ENCODE measurements around the gene DIDO1. TPM values are rescaled to one million over a fixed set of nuclear protein-coding genes. Genes with fewer than 3 reads are reported as not detected.

DIDO1 gene
- total RNA-seq, 2 experiments from 2014 or later, result 48.1 to 49.6 TPM

DNA sequence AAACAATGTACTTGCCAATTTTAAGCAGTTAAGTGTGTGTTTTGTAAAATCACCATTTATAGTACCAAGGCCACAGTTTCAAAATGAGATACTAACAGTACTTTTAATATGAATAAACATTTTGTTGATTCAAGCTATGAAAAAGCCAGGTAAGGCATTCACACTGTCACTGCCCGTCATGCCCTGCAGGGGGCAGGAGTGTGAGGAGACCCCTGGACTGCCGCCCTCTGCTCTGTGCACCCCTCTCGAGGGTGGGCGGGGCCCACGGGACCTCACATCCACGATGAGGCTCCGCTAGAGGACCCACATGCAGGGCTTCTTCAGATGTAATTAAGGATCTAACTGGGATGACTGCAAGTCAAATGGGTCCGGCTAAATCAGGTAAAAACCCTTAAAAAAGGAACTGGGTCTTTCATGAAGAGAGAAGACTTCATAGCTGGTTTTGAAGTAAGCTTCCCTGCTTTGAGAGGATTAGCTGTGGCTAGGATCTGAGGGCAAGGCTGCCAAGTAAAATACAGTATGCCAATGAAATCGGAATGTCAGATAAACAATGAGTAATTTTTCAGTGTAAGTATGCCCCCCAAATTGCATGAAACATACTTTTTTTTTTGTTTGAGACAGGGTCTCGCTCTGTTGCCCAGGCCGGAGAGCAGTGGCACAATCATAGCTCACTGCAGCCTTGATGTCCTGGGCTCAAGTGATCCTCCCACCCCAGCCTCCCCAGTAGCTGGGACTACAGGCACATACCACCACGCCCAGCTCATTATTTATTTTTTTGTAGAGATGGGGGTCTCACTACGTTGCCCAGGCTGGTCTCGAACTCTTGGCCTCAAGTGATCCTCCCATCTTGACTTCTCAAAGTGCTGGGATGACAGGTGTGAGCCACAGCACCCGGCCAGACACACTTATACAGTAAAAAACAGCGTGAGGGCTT, 18.7 kb downstream of the DIDO1 start:
- ChIA-PET CTCF (interaction anchor here (0.6 to 1.9 kb wide), 13 partner anchors 9 to 101 kb away, joined by 3 to 14 read pairs (median 5); partner anchors contain the start of gene DIDO1), POLR2A (interaction anchor here (1.8 kb wide), 1 partner anchor 17 kb away, joined by 6 read pairs; no protein-coding TSS in a partner anchor)

DNA sequence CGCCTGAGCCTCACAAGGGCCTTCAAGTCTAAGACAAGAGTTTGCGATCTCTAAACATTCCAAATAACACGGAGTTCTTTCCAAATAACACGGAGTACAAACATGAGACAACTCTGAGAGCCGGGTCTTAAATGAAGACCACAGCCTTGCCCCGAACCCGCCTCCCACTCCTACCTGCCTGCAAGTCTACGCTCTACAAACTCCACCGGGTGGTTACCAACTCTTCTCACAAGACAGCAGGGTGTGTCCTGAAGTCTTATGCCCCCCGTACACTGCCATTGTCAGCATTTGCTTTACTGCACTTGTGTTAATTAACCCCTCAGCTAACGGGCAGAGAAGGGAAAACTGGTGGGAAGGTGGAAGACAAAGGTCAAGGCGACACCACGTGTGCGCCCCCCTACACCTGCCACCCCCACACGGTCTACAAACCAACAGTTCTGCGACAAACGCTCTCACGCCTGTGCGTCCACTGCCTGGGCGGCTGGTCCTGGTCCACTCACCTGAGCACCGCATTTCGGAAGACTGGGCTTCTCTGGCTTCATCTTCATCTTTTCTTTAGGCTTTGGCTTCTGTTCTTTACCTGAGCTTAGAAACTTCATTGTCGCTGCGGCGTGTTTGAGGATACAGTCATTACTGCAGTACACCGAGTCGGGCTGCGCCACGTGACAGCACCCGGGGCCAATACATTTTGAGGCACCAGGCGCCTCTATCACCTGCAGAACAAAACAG, 19.5 kb downstream of the DIDO1 start:
- ChIA-PET CTCF (interaction anchor here (0.6 to 1.9 kb wide), 10 partner anchors 9 to 102 kb away, joined by 3 to 14 read pairs (median 6); partner anchors contain the start of gene DIDO1), POLR2A (interaction anchor here (1.8 kb wide), 1 partner anchor 17 kb away, joined by 6 read pairs; no protein-coding TSS in a partner anchor)

DNA sequence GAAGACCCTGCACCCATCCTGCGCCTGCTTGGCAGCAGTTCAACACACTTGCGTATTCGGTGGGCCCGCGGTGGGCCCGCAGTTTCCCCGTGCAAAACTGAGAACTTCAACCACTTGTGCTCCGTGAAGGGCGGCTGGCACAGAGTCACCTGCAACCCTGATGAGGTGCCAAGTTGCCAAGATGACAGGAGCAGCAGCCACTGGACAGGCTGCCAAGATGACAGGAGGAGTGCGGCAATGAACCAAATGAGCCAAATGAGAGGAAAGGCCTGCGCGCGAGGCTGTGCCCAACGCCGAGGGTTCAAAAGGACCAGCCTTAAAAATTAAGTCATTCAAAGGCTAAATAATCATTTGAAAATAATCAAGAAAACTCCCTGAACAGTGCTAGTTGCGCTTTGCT, 20.1 kb downstream of the DIDO1 start:
- ChIA-PET CTCF (interaction anchor here (1.7 kb wide), 1 partner anchor 14 kb away, joined by 12 read pairs; no protein-coding TSS in a partner anchor), POLR2A (no interaction called here)

DNA sequence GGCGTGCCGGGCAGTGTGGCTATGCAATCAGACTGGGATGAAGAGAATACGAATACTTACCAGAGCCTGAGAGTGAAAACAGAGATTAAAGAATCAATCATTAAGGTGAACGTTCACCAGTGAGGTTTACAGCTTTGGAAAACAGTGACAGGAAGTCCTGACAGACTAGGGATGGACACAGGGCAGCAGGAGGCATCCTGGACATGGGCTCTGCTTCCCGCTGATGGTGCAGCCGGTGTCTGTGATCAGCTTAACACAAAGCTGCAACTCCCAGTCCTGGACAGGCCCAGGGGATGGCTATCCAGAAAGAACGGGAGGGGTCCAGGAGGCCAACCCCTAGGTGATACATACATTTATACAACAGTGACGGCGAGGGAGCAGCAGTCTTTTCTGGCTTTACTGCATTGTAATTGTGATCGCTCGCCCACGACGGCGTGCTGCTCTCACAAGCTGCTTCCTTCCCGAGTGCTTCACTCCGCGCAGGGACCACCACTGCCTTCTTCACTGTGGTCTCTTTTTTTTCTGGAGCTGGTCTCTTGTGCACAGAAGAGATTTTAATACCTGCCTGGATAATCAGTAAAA, 20.7 kb downstream of the DIDO1 start:
- POLR2A ChIA-PET, result no interaction called here
- CTCF ChIA-PET, result interaction anchor here (1.7 kb wide), 1 partner anchor 14 kb away, joined by 12 read pairs; no protein-coding TSS in a partner anchor

DNA sequence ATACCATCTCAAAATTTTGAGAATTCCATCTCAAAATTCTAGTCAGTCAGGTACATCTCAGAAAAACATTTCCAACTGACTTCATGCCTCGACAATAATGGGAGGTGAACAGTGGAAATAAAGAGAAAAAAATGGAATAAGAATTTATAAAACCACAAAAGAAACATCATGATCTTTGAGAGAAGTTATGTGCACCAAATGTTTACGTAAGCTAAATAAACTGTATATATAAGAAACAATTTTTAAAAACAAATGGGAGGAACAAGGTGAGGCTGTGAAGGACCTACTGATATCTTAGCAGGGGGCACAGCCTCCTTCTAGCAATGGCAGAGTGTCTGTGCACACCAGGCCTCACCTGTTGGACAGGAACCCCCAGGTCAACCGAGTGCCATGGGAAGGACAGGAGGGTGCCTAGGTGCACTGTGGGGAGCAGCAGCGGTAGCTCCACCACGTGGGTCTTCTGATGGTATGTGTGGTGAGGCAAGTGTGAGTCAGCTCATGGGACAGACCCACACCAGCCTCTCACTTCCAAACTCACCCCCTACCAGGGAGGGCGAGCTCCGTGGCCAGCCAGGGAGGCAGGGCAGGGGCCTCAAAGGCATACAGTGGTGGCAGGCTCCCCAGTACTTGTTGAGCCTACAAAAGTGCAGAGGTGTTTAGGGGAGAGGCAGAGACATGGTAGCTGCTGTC, 23.2 kb downstream of the DIDO1 start:
- CTCF ChIA-PET, result interaction anchor here (1.2 to 1.5 kb wide), 3 partner anchors 15 to 106 kb away, joined by 4 to 6 read pairs (median 4); no protein-coding TSS in a partner anchor
- POLR2A ChIA-PET, result interaction anchor here (0.6 to 1.1 kb wide), 2 partner anchors 15 to 1216 kb away, joined by 3 to 4 read pairs; no protein-coding TSS in a partner anchor

DNA sequence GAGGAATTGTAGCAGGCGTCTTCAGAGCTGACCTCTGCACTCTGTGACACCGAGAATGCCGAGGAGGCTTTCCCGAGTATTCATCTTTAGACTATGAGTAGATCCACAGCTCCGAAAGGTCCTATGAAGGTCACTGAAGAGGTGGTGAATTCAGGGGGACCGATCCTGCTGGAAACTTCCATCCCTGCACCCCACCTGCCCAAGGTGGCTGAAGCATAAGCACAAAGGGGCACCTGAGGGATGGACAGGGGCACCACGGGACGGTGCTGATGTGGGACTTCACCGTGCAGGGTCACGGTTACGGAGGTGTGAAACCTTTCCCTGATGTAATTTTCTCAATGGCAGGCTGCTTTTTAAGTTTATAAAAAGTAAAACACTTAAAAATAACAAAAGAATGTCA, 24.4 kb downstream of the DIDO1 start:
- POLR2A ChIA-PET, result interaction anchor here (0.7 kb wide), 1 partner anchor 57 kb away, joined by 3 read pairs; no protein-coding TSS in a partner anchor
- CTCF ChIA-PET, result interaction anchor here (0.7 to 4.8 kb wide), 7 partner anchors 11 to 375 kb away, joined by 3 to 30 read pairs (median 4); partner anchors contain the start of gene GID8

DNA sequence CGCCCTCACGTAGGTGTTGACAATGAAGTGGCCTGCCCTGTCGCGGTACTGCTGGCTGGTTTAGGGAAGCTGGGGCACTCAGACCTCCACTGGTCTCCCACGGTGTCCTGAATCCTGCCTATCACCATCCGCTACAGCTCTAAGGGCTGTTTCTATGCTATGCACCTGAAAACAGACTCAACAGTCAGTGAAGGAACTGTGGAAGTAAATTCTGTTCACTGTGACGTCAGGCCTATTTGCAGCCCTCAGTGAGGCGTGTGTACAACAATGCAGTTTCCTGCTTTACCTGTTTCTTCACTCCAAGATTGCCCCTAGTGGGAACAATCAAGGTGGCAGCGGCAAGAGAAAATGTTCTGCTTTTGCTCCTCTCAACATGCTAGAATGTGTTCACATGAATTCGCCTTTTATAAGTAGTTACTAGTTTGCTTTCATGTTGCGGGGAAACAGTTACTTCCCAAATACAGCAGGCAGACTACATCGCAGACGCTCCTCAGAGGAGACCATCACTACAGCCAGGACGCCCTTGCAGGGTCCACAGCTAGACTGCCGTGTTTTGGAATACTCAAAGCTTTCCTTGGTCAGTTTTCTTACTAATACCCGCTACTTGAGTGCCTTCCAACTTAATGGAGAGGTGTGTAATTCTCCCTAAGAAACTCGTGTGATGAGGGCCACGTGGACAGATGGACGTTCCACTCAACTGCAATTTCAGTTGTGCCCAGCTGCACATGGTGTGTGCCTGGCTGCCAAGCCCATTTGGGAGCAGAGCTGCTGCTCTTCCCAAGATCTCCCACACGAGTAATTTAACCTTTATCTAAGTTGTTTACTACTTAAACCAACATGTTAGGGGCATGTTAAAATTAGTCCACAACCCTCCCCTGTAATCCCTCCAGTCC, 25.4 kb downstream of the DIDO1 start:
- ChIA-PET POLR2A (interaction anchor here (0.6 to 0.7 kb wide), 2 partner anchors 58 to 78 kb away, joined by 3 read pairs; no protein-coding TSS in a partner anchor), CTCF (interaction anchor here (0.7 to 4.8 kb wide), 8 partner anchors 8 to 376 kb away, joined by 3 to 30 read pairs (median 4); partner anchors contain the start of gene GID8)

DNA sequence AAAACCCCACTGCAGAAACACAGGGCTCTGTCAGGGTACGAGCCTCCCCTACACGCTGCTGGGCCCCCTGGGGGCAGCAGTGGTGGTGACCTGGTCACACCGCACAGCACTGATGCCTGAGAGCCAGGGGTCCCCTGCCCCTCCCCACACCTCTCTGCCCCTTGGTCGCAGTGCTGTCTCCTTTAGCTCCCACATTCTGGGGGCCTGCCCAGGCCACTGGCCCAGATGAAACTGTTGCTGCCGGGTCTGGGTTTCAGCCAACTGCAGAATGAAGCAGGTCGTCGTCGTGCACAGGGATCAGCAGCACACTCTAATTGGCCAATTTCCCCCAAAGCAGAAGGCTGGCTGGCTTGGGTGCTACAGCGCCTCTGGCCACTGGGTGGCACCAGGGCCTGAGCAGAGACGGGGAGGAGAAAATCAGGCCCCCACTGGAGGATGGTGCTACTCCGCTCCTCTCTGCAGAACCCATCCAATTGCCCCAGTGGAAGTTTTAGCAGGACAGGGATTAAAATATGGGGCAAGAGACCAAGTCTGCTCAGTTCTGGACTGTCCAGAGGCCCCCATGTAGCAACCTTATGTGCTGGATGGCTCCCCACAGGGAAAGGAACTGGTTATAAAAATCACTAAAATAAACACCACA, 26.1 kb downstream of the DIDO1 start:
- ChIA-PET CTCF (interaction anchor here (0.7 to 4.8 kb wide), 8 partner anchors 9 to 109 kb away, joined by 3 to 30 read pairs (median 4); partner anchors contain the start of gene GID8), POLR2A (interaction anchor here (1.0 kb wide), 1 partner anchor 26 kb away, joined by 3 read pairs; the partner anchor contains the start of gene DIDO1)

DNA sequence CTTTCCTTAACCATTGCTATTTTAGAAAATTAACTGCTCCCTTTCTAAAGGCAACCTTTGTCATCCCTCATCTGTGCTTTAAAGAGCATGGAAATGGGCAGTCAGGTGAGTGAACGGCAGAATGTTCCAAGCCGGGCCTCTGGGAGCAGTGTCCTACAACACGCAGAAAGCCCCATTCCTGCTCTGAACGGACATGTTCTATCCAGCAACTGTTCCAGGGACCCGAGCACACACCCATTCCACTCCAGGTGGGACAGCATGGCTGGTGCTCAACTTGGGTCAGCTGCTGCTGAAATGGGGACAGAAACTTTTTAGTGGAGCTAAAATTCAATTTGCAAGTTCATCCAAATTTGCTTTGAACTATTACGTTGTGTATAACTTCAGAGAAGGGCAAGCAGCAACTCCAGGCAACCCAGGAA, 26.7 kb downstream of the DIDO1 start:
- CTCF ChIA-PET, result interaction anchor here (0.7 to 4.8 kb wide), 7 partner anchors 9 to 109 kb away, joined by 3 to 30 read pairs (median 4); no protein-coding TSS in a partner anchor
- POLR2A ChIA-PET, result interaction anchor here (1.0 kb wide), 1 partner anchor 26 kb away, joined by 3 read pairs; the partner anchor contains the start of gene DIDO1

DNA sequence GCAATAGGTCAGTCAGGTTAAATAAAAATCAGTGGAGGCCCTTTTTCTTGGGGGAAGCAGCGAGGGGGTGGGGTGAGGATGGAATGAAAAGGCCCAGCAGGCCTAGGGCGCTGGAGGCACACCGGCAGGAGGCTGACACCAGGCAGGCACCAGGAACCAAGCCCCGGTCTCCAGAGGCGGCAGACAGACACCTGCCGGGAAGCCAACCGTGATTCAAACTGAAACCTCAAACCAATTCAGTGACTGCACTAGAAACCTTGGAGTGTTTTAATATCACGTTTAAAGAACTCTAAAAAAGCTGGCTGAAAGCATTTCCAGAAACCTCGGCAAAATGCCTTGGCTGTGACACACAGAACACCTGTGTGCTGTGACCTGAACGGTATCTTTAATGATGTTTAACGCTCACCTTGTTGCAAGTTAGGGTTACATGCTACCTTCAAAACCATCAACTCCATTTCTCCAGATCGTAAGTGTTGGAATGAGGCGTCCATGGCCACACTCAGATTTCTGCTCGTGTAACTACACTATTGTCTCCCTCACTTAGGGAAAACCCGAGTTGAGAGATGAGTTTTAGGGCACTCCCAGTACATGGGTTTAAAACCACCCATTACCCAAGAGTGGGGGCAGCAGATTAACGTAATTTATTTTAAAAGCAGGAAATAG, 27.2 kb downstream of the DIDO1 start:
- ChIA-PET POLR2A (interaction anchor here (1.0 kb wide), 1 partner anchor 27 kb away, joined by 3 read pairs; the partner anchor contains the start of gene DIDO1), CTCF (interaction anchor here (0.7 to 4.8 kb wide), 6 partner anchors 10 to 110 kb away, joined by 3 to 30 read pairs (median 4); no protein-coding TSS in a partner anchor)

DNA sequence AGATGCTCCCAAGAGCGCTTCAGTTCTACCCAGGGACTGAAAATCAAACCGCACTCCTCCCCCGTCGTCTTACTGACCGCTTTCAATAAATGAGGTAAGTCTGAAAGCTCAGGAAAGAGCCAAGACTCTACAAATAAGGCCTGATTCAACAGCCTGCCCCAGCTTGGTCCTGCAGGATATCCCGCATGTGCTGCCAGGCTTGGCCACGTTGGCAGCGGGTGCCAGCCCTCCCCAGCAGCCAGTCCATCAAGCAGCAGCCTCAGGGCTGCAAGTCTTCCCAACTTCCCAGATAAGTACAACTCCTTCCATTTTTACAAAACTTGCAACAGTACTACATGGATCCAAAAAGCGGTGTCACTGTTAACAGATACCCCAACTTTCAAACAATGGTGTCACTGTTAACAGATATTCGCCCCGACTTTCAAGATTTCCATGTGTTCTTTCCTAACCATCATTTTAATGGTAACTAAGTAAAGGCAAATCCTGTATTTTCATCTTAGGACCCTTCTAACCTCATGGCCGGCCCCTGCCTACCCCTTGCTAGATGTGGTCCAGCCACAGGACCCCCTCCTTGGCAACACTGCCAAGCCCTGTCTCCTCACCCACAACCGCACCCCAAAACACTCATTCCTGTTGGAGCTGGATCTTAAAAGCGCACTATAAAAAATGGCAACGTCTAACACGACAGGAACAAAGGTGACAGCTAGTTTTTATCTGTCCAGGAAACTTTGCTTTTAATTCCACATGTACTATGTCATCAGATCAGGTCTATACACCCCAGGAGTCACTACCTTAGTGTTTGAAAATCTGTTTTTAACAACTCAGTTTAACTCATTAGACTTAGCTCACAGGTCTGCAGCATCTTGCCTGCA, 28.0 kb downstream of the DIDO1 start:
- ChIA-PET POLR2A (no interaction called here), CTCF (interaction anchor here (0.6 to 4.8 kb wide), 8 partner anchors 9 to 484 kb away, joined by 3 to 30 read pairs (median 4); no protein-coding TSS in a partner anchor)

DNA sequence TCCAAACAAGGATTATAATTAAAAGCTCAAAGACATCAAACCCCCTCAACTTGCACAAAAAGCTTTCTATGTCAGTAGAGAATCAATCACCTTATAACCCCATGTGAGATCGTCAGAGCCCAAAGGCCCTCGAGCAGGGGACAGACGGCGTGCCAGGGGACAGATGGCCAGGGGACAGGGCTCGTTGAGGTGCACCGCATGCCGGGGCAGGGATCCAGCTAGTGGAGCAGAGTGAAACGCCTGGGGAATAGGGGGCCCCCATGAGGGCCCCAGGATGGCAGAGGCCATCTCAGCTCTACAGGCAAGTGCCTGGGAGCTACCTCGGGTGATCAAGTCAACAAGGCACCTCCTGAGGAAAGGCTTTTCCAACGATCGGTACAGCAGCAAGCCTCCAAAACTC, 28.6 kb downstream of the DIDO1 start:
- ChIA-PET CTCF (interaction anchor here (0.6 to 4.8 kb wide), 7 partner anchors 10 to 484 kb away, joined by 3 to 30 read pairs (median 3); no protein-coding TSS in a partner anchor), POLR2A (no interaction called here)

DNA sequence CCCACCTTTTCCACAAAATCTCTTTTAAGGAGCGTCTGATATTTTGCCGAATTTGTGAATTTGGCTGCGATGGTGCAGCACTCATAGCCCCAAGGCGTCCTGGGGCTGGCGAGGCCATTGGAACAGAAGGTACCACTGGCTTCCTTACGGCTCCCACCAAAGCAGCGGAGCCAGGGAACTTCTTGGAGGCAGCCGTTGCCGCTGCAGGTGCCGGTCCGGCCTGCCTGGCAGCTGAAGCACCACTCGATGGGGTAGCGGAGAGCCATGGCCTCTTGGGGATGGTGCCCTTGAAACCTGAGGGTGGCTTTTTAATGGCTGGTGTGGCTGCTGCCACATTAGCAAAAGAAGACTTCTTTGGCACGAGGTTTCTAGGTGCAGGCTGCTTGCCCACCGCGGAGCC, 29.8 kb downstream of the DIDO1 start:
- ChIA-PET POLR2A (no interaction called here), CTCF (no interaction called here)

DNA sequence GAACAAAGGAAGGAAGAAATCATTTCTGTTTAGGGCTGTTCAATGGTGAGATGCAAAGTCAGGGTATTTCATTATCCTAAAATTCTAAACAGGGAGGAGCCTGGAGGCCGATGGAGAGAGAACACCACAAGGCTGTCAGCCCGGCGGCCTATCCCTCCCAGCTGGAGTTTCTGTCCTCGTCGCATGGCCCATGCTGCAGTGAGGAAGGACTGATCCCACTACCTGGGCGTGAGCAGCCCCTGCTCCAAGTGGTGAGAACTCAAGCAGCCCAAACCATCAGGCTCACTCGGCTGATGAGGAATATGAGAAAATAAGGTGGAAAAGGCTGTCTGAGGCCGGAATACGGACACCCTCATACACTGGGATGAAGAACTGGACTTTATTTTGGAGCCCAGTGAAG, 30.8 kb downstream of the DIDO1 start:
- ChIA-PET CTCF (interaction anchor here (1.5 kb wide), 1 partner anchor 12 kb away, joined by 5 read pairs; no protein-coding TSS in a partner anchor), POLR2A (no interaction called here)

DNA sequence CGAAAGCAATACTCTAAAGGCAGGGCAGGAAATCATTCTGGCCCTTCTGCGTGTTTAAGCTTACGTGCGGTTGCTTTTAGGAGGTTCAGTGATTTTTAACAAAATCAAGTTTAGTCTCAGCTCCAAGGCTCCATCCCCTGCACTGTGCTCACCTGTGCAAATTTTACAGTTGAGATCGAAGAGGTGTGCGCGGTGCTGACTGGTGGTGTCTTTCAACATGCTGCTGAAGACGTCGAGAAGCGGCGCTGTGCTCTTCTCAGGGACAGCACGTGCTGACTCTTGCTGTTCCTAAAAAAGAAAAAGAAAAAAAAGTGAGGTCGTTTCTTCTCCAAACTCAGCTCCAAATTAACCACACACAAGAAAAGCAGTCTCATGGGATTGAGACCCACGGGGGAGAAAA, 32.0 kb downstream of the DIDO1 start:
- POLR2A ChIA-PET, result no interaction called here
- CTCF ChIA-PET, result interaction anchor here (1.5 kb wide), 1 partner anchor 13 kb away, joined by 5 read pairs; no protein-coding TSS in a partner anchor
